GM23248 (cell line): ENCODE measurements around the gene CLPTM1L. TPM values are rescaled to one million over a fixed set of nuclear protein-coding genes. Genes with fewer than 3 reads are reported as not detected.

Experiments used
- DNase-seq: peaks from one replicate; pipeline ENCODE4 v3.0.0-alpha.2; 2015
- H2AFZ ChIP-seq: fragments of 200-600 bp; sonication (generic); 2 replicates; pipeline ENCODE4 v1.6.1; 2016; ENCODE audit warnings: antibody characterized with exemption
- H3F3A ChIP-seq: fragments of 200-600 bp; sonication (generic); 2 replicates; pipeline ENCODE4 v1.6.1; 2016; ENCODE audit warnings: mild to moderate bottlenecking, antibody characterized with exemption, mixed run types; ENCODE audit not compliant: insufficient read depth
- H3K27ac ChIP-seq: fragments of 200-600 bp; sonication (generic); 2 replicates; pipeline ENCODE4 v1.5.1; 2016; ENCODE audit warnings: mild to moderate bottlenecking
- H3K27me3 ChIP-seq: fragments of 200-600 bp; sonication (generic); replicated peaks from 2 replicates; pipeline ENCODE4 v1.6.1; 2016; ENCODE audit warnings: mild to moderate bottlenecking; ENCODE audit not compliant: insufficient read depth
- H3K36me3 ChIP-seq: fragments of 200-600 bp; sonication (generic); 2 replicates; pipeline ENCODE4 v1.6.1; 2016; ENCODE audit warnings: low read depth, mild to moderate bottlenecking
- H3K4me1 ChIP-seq: fragments of 200-600 bp; sonication (generic); 2 replicates; pipeline ENCODE4 v1.6.1; 2016; ENCODE audit warnings: mild to moderate bottlenecking; ENCODE audit not compliant: insufficient read depth
- H3K4me2 ChIP-seq: fragments of 200-600 bp; sonication (generic); one replicate; pipeline ENCODE4 v1.6.1; 2016; ENCODE audit warnings: mild to moderate bottlenecking; ENCODE audit not compliant: unreplicated experiment
- H3K4me3 ChIP-seq: fragments of 200-600 bp; sonication (generic); 2 replicates; pipeline ENCODE4 v1.5.1; 2016; ENCODE audit warnings: mild to moderate bottlenecking
- H3K79me2 ChIP-seq: fragments of 200-600 bp; sonication (generic); 2 replicates; pipeline ENCODE4 v1.6.1; 2016; ENCODE audit warnings: mild to moderate bottlenecking; ENCODE audit not compliant: insufficient read depth
- H3K9ac ChIP-seq: fragments of 200-600 bp; sonication (generic); 2 replicates; pipeline ENCODE4 v1.6.1; 2016; ENCODE audit warnings: mild to moderate bottlenecking
- H3K9me2 ChIP-seq: fragments of 200-600 bp; sonication (generic); 2 replicates; pipeline ENCODE4 v1.6.1; 2016; ENCODE audit warnings: mixed run types, mild to moderate bottlenecking, moderate library complexity; ENCODE audit not compliant: insufficient read depth
- H3K9me3 ChIP-seq: fragments of 200-600 bp; sonication (generic); one replicate; pipeline ENCODE4 v1.6.1; 2017; ENCODE audit warnings: low read depth
- H4K20me1 ChIP-seq: fragments of 200-600 bp; sonication (generic); 2 replicates; pipeline ENCODE4 v1.6.0; 2016; ENCODE audit not compliant: insufficient read depth
- EZH2 ChIP-seq: fragments of 200-600 bp; sonication (generic); IDR thresholded peaks from 2 replicates; pipeline ENCODE4 v1.6.1; 2018; ENCODE audit warnings: antibody characterized with exemption, mild to moderate bottlenecking; ENCODE audit not compliant: insufficient read depth, poor library complexity, severe bottlenecking
- EZH2phosphoT487 ChIP-seq: fragments of 200-600 bp; sonication (generic); IDR thresholded peaks from 2 replicates; pipeline ENCODE4 v1.6.1; 2018; ENCODE audit warnings: antibody characterized with exemption, moderate library complexity, mild to moderate bottlenecking, low read depth; ENCODE audit not compliant: insufficient read depth
- WGBS, 2 experiments: methylation state at CpG; one replicate each; pipeline ENCODE4 v1.1.6; 2015 to 2017; ENCODE audit warnings: low lambda C conversion rate in 2 of 2, low coverage in 1 of 2; ENCODE audit errors: missing lambda C conversion rate in 2 of 2; 5-methylcytosine and 5-hydroxymethylcytosine counted together
- in situ Hi-C: fragments of 300-500 bp; cut with MboI; formaldehyde crosslinking; loops from 2 replicates; pipeline ENCODE4 v1.15.0; 2020
- polyA plus RNA-seq: library from polyadenylated mRNA; unstranded; fragments of >200 nt; fragmentation: Nextera tagmentation; extraction: Ambion mirVana; gene quantifications from 2 replicates; pipeline ENCODE4 v1.2.1, GENCODE V29; 2016
- total RNA-seq: library from RNA; depleted of rRNA; stranded (reverse); fragments of >200 nt; shearing (Covaris generic); gene quantifications from 2 replicates; pipeline ENCODE4 v1.2.3, GENCODE V29; 2014

Gene CLPTM1L
- total and polyA plus RNA-seq, 2 experiments from 2014 or later = 25.6 to 135 TPM

- in situ Hi-C loops = no loop called here
- Histone ChIP-seq H2AFZ (no peak overlapping the region), H3F3A (peaks cover 10% of the 10 kb centered on the region; the same call in 1 of the 2 replicates), H3K27ac (no peak overlapping the region), H3K4me2 (no peak overlapping the region), H3K27me3 (no peaks in the 10 kb centered on the region), H3K4me3 (no peak overlapping the region), H3K36me3 (peaks cover 8% of the 10 kb centered on the region), H3K9me2 (no peaks in the 10 kb centered on the region), H3K9me3 (no peaks in the 10 kb centered on the region), H3K79me2 (no peaks in the 10 kb centered on the region), H3K9ac (no peak overlapping the region), H3K4me1 (no peaks in the 10 kb centered on the region), H4K20me1 (no peaks in the 10 kb centered on the region)
- no peak for DNase-seq
- WGBS, 2 experiments = 94 to 95% methylated on average over 36 of the region's 36 CpGs
- TF ChIP-seq EZH2phosphoT487 (no peak), EZH2 (no peak)
Measured at GRCh38 chr5:1320436-1321344, 24.2 kb downstream of the CLPTM1L start.

GRCh38 chr5:1319436-1320256, 25.3 kb downstream of the CLPTM1L start:
- H3F3A ChIP-seq = peaks cover 10% of the 10 kb centered on the region; the same call in 1 of the 2 replicates
- no peaks in the 10 kb centered on the region for H3K9me2 ChIP-seq
- no peaks in the 10 kb centered on the region for H3K4me1 ChIP-seq
- in situ Hi-C loops = no loop called here
- no peaks in the 10 kb centered on the region for H3K79me2 ChIP-seq
- no peak for TF ChIP-seq EZH2phosphoT487
- no peak for TF ChIP-seq EZH2
- H3K9me3 ChIP-seq = no peaks in the 10 kb centered on the region
- no peaks in the 10 kb centered on the region for H3K27me3 ChIP-seq
- WGBS, 2 experiments = 95 to 97% methylated on average over 19 to 21 of the region's 21 CpGs
- no peak overlapping the region for H2AFZ ChIP-seq
- no peak overlapping the region for H3K4me3 ChIP-seq
- no peak overlapping the region for H3K9ac ChIP-seq
- no peak overlapping the region for H3K4me2 ChIP-seq
- no peaks in the 10 kb centered on the region for H4K20me1 ChIP-seq
- no peak overlapping the region for H3K27ac ChIP-seq
- no peak for DNase-seq
- H3K36me3 ChIP-seq = peaks cover 8% of the 10 kb centered on the region

GRCh38 chr5:1318659-1319251, 26.1 kb downstream of the CLPTM1L start:
- no peaks in the 10 kb centered on the region for H3K4me1 ChIP-seq
- in situ Hi-C loops = no loop called here
- no peaks in the 10 kb centered on the region for H3K79me2 ChIP-seq
- no peaks in the 10 kb centered on the region for H3K9me2 ChIP-seq
- no peaks in the 10 kb centered on the region for H3K9me3 ChIP-seq
- no peak overlapping the region for H3K27ac ChIP-seq
- no peak overlapping the region for H3K4me2 ChIP-seq
- no peak for DNase-seq
- H3K36me3 ChIP-seq = peaks cover 3% of the 10 kb centered on the region
- no peak for TF ChIP-seq EZH2phosphoT487
- no peak for TF ChIP-seq EZH2
- H3K9ac ChIP-seq = no peak overlapping the region
- H3F3A ChIP-seq = peaks cover 10% of the 10 kb centered on the region; the same call in 1 of the 2 replicates
- 97 to 98% methylated on average over 24 to 29 of the region's 29 CpGs for WGBS, 2 experiments
- no peaks in the 10 kb centered on the region for H3K27me3 ChIP-seq
- no peak overlapping the region for H2AFZ ChIP-seq
- H4K20me1 ChIP-seq = no peaks in the 10 kb centered on the region
- no peak overlapping the region for H3K4me3 ChIP-seq

GRCh38 chr5:1317921-1318565, 26.9 kb downstream of the CLPTM1L start:
- no peak overlapping the region for H3K27ac ChIP-seq
- no peaks in the 10 kb centered on the region for H3K79me2 ChIP-seq
- peaks cover 10% of the 10 kb centered on the region; the same call in 1 of the 2 replicates for H3F3A ChIP-seq
- H2AFZ ChIP-seq = no peak overlapping the region
- TF ChIP-seq EZH2 = no peak
- no peak for TF ChIP-seq EZH2phosphoT487
- peaks cover 3% of the 10 kb centered on the region for H3K36me3 ChIP-seq
- no peak overlapping the region for H3K9ac ChIP-seq
- no peak overlapping the region for H3K4me3 ChIP-seq
- no peak for DNase-seq
- H3K4me1 ChIP-seq = no peaks in the 10 kb centered on the region
- in situ Hi-C loops = no loop called here
- 87 to 90% methylated on average over 26 of the region's 26 CpGs for WGBS, 2 experiments
- no peak overlapping the region for H3K4me2 ChIP-seq
- H3K9me3 ChIP-seq = no peaks in the 10 kb centered on the region
- no peaks in the 10 kb centered on the region for H3K27me3 ChIP-seq
- H3K9me2 ChIP-seq = no peaks in the 10 kb centered on the region
- H4K20me1 ChIP-seq = no peaks in the 10 kb centered on the region
